Activated naive CD4-positive, alpha-beta T cell treated with anti-CD3 and anti-CD28 coated beads for 36 hours (primary cell): ENCODE measurements around the gene WFDC12. TPM values are rescaled to one million over a fixed set of nuclear protein-coding genes. Genes with fewer than 3 reads are reported as not detected.
"Not testable (repeated sequence)": the region's sequence is repeated elsewhere in the genome, so short reads cannot be mapped to it uniquely, and the experiment has no call there.

Experiments
- CTCF ChIA-PET: fragments of 350-600 bp; sonication (Branson Sonifier 250); formaldehyde crosslinking; loops from one replicate; lab custom pipeline; 2021; ENCODE audit warnings: antibody characterized with exemption; lab: Charles Lee
- DNase-seq: peaks from one replicate; pipeline ENCODE4 v3.0.0-alpha.2; 2020
- H3K27ac Mint-ChIP-seq: one replicate; pipeline ENCODE4 v1.8.0; 2021; ENCODE audit warnings: mild to moderate bottlenecking, mixed read lengths
- H3K27me3 Mint-ChIP-seq: one replicate; pipeline ENCODE4 v1.8.0; 2021; ENCODE audit warnings: low read depth, mixed read lengths
- H3K36me3 Mint-ChIP-seq: one replicate; pipeline ENCODE4 v1.8.0; 2021; ENCODE audit warnings: low read depth, mixed read lengths
- H3K4me1 Mint-ChIP-seq: one replicate; pipeline ENCODE4 v1.8.0; 2021; ENCODE audit warnings: low read depth, mixed read lengths
- H3K4me3 Mint-ChIP-seq: one replicate; pipeline ENCODE4 v1.8.0; 2021; ENCODE audit warnings: mild to moderate bottlenecking, moderate library complexity, mixed read lengths
- H3K9me3 Mint-ChIP-seq: one replicate; pipeline ENCODE4 v1.8.0; 2021; ENCODE audit warnings: mixed read lengths
- intact Hi-C: fragments of 100-400 bp; cut with micrococcal nuclease; formaldehyde crosslinking; loops from one replicate; pipeline ENCODE4 v1.15.1; 2023
- total RNA-seq, 2 experiments: library from RNA; stranded (reverse); gene quantifications; one replicate each; pipeline ENCODE4 v1.2.3, GENCODE V29; 2021

Gene WFDC12
- total RNA-seq = not detected

GRCh38 chr20:45124365-45124764 is at the start of gene WFDC12:
WFDC12 (minus strand) TSS chr20:45124465; CDS start chr20:45124447, 18 bp downstream.
- Mint-ChIP-seq H3K36me3 (no peaks in the 10 kb centered on the region), H3K27me3 (peaks cover 17% of the 10 kb centered on the region), H3K4me1 (no peaks in the 10 kb centered on the region), H3K4me3 (no peak within 1 kb of the TSS), H3K27ac (no peak within 1 kb of the TSS), H3K9me3 (no peaks in the 10 kb centered on the region)
- intact Hi-C loops = no loop called here
- DNase-seq = no peak
- CTCF ChIA-PET = interaction anchor here (0.6 to 1.1 kb wide), 3 partner anchors 12 to 295 kb away, joined by 3 to 4 read pairs (median 3); no protein-coding TSS in a partner anchor

- Mint-ChIP-seq H3K4me1 (no peaks in the 10 kb centered on the region), H3K27ac (no peak overlapping the region), H3K27me3 (peaks cover 4% of the 10 kb centered on the region), H3K9me3 (no peaks in the 10 kb centered on the region), H3K4me3 (no peak overlapping the region), H3K36me3 (no peaks in the 10 kb centered on the region)
- intact Hi-C loops = no loop called here
- CTCF ChIA-PET = interaction anchor here (0.5 kb wide), 1 partner anchor 488 kb away, joined by 4 read pairs; no protein-coding TSS in a partner anchor
- no peak for DNase-seq
These were observed 49.3 kb upstream of the WFDC12 start for GRCh38 chr20:45173522-45173921.

- Mint-ChIP-seq H3K27ac (no peak overlapping the region), H3K9me3 (peaks cover 3% of the 10 kb centered on the region), H3K4me1 (no peaks in the 10 kb centered on the region), H3K27me3 (peaks cover 48% of the 10 kb centered on the region), H3K4me3 (no peak overlapping the region), H3K36me3 (no peaks in the 10 kb centered on the region)
- intact Hi-C loops = no loop called here
- DNase-seq = no peak
- CTCF ChIA-PET = no interaction called here
These were observed 40.6 kb upstream of the WFDC12 start for GRCh38 chr20:45164906-45165305.

GRCh38 chr20:45163083-45163803 is 39.0 kb upstream of the WFDC12 start:
- no peak for DNase-seq
- Mint-ChIP-seq H3K4me1 (no peaks in the 10 kb centered on the region), H3K27ac (no peak overlapping the region), H3K9me3 (peaks cover 13% of the 10 kb centered on the region), H3K27me3 (peaks cover 52% of the 10 kb centered on the region), H3K4me3 (no peak overlapping the region), H3K36me3 (no peaks in the 10 kb centered on the region)
- intact Hi-C loops = no loop called here
- CTCF ChIA-PET = interaction anchor here (1.0 to 2.1 kb wide), 2 partner anchors 10 to 24 kb away, joined by 3 to 8 read pairs; no protein-coding TSS in a partner anchor

- H3K36me3 Mint-ChIP-seq = no peaks in the 10 kb centered on the region
- H3K4me1 Mint-ChIP-seq = no peaks in the 10 kb centered on the region
- H3K4me3 Mint-ChIP-seq = no peak overlapping the region
- peaks cover 28% of the 10 kb centered on the region for H3K27me3 Mint-ChIP-seq
- intact Hi-C loops = no loop called here
- H3K9me3 Mint-ChIP-seq = peaks cover 16% of the 10 kb centered on the region
- no peak for DNase-seq
- CTCF ChIA-PET = no interaction called here
- no peak overlapping the region for H3K27ac Mint-ChIP-seq
These were observed 33.7 kb upstream of the WFDC12 start for GRCh38 chr20:45157962-45158361.

GRCh38 chr20:45156713-45157112 is 32.4 kb upstream of the WFDC12 start:
- no peak for DNase-seq
- Mint-ChIP-seq H3K27me3 (peaks cover 22% of the 10 kb centered on the region), H3K4me3 (no peak overlapping the region), H3K27ac (no peak overlapping the region), H3K4me1 (no peaks in the 10 kb centered on the region), H3K36me3 (no peaks in the 10 kb centered on the region), H3K9me3 (peaks cover 13% of the 10 kb centered on the region)
- intact Hi-C loops = no loop called here
- CTCF ChIA-PET = no interaction called here

GRCh38 chr20:45154794-45155193 is 30.5 kb upstream of the WFDC12 start:
- DNase-seq, H3K36me3 Mint-ChIP-seq, H3K4me3 Mint-ChIP-seq, intact Hi-C loops, CTCF ChIA-PET, H3K27ac Mint-ChIP-seq, H3K4me1 Mint-ChIP-seq: not testable (repeated sequence)
- peaks cover 13% of the 10 kb centered on the region for H3K9me3 Mint-ChIP-seq
- H3K27me3 Mint-ChIP-seq = peaks cover 14% of the 10 kb centered on the region

- CTCF ChIA-PET = no interaction called here
- Mint-ChIP-seq H3K36me3 (no peaks in the 10 kb centered on the region), H3K27ac (no peak overlapping the region), H3K9me3 (peaks cover 12% of the 10 kb centered on the region), H3K27me3 (peaks cover 18% of the 10 kb centered on the region), H3K4me3 (no peak overlapping the region), H3K4me1 (no peaks in the 10 kb centered on the region)
- no peak for DNase-seq
- intact Hi-C loops = no loop called here
These were observed 29.9 kb upstream of the WFDC12 start for GRCh38 chr20:45154183-45154582.

- no peak overlapping the region for H3K4me3 Mint-ChIP-seq
- CTCF ChIA-PET = interaction anchor here (0.8 to 1.1 kb wide), 2 partner anchors 10 to 138 kb away, joined by 3 to 4 read pairs; no protein-coding TSS in a partner anchor
- no peak overlapping the region for H3K27ac Mint-ChIP-seq
- H3K4me1 Mint-ChIP-seq = no peaks in the 10 kb centered on the region
- H3K27me3 Mint-ChIP-seq = peaks cover 17% of the 10 kb centered on the region
- DNase-seq = no peak
- no peaks in the 10 kb centered on the region for H3K36me3 Mint-ChIP-seq
- H3K9me3 Mint-ChIP-seq = peaks cover 7% of the 10 kb centered on the region
- intact Hi-C loops = no loop called here
These were observed 29.5 kb upstream of the WFDC12 start for GRCh38 chr20:45153752-45154151.

GRCh38 chr20:45153147-45153546 is 28.9 kb upstream of the WFDC12 start:
- CTCF ChIA-PET = interaction anchor here (0.6 to 1.1 kb wide), 3 partner anchors 11 to 139 kb away, joined by 3 to 4 read pairs (median 3); no protein-coding TSS in a partner anchor
- Mint-ChIP-seq H3K9me3 (peaks cover 1% of the 10 kb centered on the region), H3K4me3 (no peak overlapping the region), H3K27ac (no peak overlapping the region), H3K27me3 (peaks cover 18% of the 10 kb centered on the region), H3K4me1 (no peaks in the 10 kb centered on the region), H3K36me3 (no peaks in the 10 kb centered on the region)
- intact Hi-C loops = no loop called here
- DNase-seq = no peak

- Mint-ChIP-seq H3K27ac (no peak overlapping the region), H3K4me3 (no peak overlapping the region), H3K9me3 (no peaks in the 10 kb centered on the region), H3K27me3 (peaks cover 20% of the 10 kb centered on the region), H3K36me3 (no peaks in the 10 kb centered on the region), H3K4me1 (no peaks in the 10 kb centered on the region)
- CTCF ChIA-PET = interaction anchor here (1.1 kb wide), 1 partner anchor 12 kb away, joined by 3 read pairs; no protein-coding TSS in a partner anchor
- intact Hi-C loops = no loop called here
- DNase-seq = no peak
These were observed 28.1 kb upstream of the WFDC12 start for GRCh38 chr20:45152405-45152804.

GRCh38 chr20:45149062-45149461 is 24.8 kb upstream of the WFDC12 start:
- Mint-ChIP-seq H3K27me3 (peaks cover 15% of the 10 kb centered on the region), H3K9me3 (no peaks in the 10 kb centered on the region), H3K4me3 (no peak overlapping the region), H3K36me3 (no peaks in the 10 kb centered on the region), H3K27ac (no peak overlapping the region), H3K4me1 (no peaks in the 10 kb centered on the region)
- no peak for DNase-seq
- intact Hi-C loops = no loop called here
- CTCF ChIA-PET = interaction anchor here (2.2 kb wide), 1 partner anchor 10 kb away, joined by 7 read pairs; no protein-coding TSS in a partner anchor

GRCh38 chr20:45140836-45141235 is 16.6 kb upstream of the WFDC12 start:
- H3K9me3 Mint-ChIP-seq = no peaks in the 10 kb centered on the region
- CTCF ChIA-PET = interaction anchor here (0.6 to 4.5 kb wide), 3 partner anchors 29 to 152 kb away, joined by 3 to 62 read pairs (median 4); no protein-coding TSS in a partner anchor
- intact Hi-C loops = no loop called here
- peaks cover 4% of the 10 kb centered on the region for H3K27me3 Mint-ChIP-seq
- no peaks in the 10 kb centered on the region for H3K4me1 Mint-ChIP-seq
- H3K36me3 Mint-ChIP-seq = no peaks in the 10 kb centered on the region
- H3K4me3 Mint-ChIP-seq = no peak overlapping the region
- H3K27ac Mint-ChIP-seq = no peak overlapping the region
- no peak for DNase-seq
